Left colon (tissue), 2 donors: ENCODE data around the gene ZNF614. TPM values are rescaled to one million over a fixed set of nuclear protein-coding genes. Genes with fewer than 3 reads are reported as not detected.
"Not testable (repeated sequence)": the region's sequence is repeated elsewhere in the genome, so short reads cannot be mapped to it uniquely, and the experiment has no call there.

Experiments
- ATAC-seq: fragments of 200-7000 bp; cut with Tn5 transposase; one replicate; pipeline ENCODE4 v1.9.1; 2020; ENCODE audit warnings: mild to moderate bottlenecking, moderate library complexity
- DNase-seq, 2 donors: peaks; one replicate each; pipeline ENCODE4 v3.0.0-alpha.2; 2020
- intact Hi-C, 2 donors: fragments of 100-400 bp; cut with DNase I in 1 of 2; cut with micrococcal nuclease in 1 of 2; formaldehyde crosslinking; loops; one replicate each; pipeline versions ENCODE4 v1.11.2 to v1.14.0; 2022; cut with DNase I, micrococcal nuclease
- total RNA-seq, 2 donors: library from RNA; stranded (reverse); fragmentation: NEBNext Ultra II Directional; extraction: Animal tissue kit (Norgen Biotek cat#: 25700); gene quantifications; one replicate each; pipeline ENCODE4 v1.2.1, GENCODE V29; 2021
- donor health status: DM: no; HTN: no; CAD: no.
- donor health status: DM: yes; HTN: yes; CAD: no.

Gene ZNF614
- total RNA-seq, 2 donors from 2014 or later, result 3.7 to 3.9 TPM

DNA sequence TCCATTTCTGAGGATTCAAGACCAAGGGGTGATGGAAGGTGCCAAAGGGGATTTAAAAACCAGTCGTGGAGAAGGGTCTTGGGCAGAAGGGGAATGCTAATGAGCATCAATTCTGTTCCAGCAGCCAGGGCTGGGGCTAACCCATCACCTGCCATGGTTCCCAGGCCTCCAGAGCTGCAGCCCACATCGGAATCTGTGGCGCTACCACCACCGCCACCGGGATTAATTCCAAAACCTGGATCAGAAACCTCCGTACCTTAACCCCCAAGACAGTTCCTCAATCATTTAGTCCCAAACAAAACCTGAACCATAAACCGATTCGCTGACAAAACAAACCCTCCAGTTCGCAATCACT is 20.8 kb downstream of the ZNF614 start:
- DNase-seq (no peak), ATAC-seq (peak; percentile 38)
- intact Hi-C loops, result no loop called here

DNA sequence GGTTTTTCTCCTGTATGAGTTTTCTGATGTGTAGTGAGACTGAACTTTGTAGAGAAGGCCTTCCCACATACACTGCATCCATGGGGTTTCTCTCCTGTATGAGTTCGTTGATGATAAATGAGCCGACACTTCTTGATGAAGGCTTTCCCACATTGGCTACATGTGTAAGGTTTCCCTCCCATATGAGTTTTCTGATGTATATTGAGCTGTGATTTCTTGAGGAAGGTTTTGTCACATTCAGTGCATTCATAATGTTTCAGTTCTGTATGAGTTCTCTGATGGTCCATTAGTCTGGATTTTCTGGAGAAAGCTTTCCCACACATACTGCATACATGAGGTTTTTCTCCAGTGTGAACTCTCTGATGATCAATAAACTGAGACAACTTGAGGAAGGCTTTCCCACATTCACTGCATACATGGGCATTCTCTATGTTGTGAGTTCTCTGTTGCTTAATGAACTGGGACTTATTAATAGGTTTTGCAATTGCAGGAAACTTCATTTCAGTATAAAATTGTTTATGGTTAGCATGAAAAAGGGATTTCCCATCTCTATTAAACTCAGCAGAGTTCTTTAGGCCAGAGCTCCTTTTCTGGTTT is 34.0 kb downstream of the ZNF614 start:
- intact Hi-C loops, result no loop called here

DNA sequence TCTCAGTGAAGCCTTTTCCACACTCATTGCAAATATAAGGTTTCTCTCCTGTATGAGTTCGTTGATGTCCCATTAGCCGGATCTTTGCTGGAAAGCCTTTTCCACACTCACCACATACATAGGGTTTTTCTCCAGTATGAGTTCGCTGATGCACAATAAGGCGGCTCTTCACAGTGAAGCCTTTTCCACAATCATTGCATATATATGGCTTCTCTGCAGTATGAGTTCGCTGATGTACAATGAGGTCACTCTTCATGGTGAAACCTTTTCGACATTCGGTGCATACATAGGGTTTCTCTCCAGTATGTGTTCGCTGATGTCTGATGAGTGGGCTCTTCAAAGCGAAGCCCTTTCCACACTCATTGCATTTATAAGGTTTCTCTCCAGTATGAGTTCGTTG is 34.8 kb downstream of the ZNF614 start:
- no peak for ATAC-seq
- intact Hi-C loops, result no loop called here
- DNase-seq, result no peak

More for the DNA sequence above, 34.0 kb downstream of the ZNF614 start:
- DNase-seq (no peak), ATAC-seq (no peak)

DNA sequence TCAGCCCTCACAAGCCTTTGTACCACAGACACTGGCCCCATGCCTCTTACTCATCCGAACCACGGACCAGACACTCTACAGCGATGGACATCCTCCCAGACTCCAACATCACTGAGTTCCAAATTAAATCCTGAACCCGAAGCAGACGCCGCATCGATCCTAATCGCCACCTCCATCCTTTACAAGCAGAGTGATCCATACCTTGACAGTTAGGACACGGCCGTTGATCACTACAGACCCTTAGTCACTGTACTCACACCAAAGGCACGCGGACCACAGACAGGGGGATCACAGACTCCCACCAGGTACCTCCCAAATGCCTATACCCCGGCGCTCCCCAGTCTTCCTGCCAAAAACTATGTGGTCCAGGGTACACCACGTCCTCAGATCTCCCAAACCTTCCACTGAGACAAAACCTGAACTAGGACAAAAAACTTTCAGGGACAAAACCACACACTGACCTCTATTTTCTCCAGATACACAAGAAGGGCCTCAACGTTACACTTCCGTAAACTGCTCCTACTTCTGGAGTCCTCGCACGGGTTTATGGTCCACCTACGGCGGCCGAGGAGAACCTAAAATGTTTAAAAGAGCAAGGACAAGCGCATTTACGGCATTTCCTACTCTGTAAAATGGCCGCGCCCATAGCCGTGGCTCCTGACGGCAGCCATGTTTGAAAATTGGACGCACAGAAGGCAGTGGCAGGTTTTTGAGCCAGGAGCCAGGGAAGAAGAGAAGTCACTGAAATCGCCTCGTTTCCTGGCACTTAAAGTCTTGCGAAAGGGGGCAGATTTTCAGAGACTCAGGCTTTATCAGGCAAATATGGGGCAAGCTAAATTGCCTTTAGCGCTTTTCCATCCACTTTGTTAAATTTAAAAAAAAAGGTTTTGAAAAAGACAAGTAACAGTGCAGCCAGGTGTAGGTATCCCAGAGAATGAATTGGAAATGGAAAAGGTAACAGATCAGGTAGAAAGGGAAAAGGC is 41.6 kb downstream of the ZNF614 start, which contains the start of gene ZNF350:
Gene ZNF350 (minus strand): TSS at position 532 of the 983 bp plus-strand sequence. CDS start 12,480 bp downstream, outside the sequence.
- peak; percentile 100 for ATAC-seq
- peak; percentile 94 to 96 for DNase-seq
- intact Hi-C loops, result no loop called here

DNA sequence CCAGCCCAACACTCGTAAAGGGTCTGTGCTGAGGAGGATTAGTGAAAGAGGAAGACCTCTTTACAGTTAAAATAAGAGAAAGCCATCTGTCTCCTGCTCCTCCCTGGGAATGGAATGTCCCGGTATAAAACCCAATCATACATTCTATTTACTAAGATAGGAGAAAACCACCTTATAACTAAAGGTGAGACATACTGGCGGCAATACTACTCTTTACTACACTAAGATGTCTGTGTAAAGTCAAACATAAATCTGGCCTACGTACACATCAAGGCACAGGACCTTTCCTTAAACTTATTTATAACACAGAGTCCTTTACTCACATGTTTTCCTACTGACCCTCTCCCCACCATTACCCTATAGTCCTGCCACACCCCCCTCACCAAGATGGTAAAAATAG is 44.8 kb downstream of the ZNF614 start:
- DNase-seq (no peak), ATAC-seq (no peak)
- intact Hi-C loops, result no loop called here

DNA sequence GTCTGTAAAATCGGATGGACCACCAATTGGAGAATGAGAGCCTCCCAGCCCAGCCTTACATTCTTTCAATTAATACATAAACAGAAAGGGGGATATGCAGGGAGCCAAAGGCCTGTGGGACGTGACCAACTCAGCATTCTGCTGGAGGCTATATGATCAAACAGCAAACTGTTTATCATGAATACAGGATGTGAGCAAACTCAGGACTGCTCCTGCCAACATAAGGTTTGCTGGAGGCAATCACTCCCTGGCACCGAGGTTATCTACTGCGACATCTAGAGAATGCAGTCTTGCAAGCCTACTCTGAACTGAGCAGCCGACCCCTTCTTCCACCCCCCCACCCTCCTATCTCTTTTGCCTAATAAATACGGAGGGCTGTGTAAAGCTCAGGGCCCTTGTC is 47.3 kb downstream of the ZNF614 start:
- ATAC-seq, DNase-seq, intact Hi-C loops: not testable (repeated sequence)

DNA sequence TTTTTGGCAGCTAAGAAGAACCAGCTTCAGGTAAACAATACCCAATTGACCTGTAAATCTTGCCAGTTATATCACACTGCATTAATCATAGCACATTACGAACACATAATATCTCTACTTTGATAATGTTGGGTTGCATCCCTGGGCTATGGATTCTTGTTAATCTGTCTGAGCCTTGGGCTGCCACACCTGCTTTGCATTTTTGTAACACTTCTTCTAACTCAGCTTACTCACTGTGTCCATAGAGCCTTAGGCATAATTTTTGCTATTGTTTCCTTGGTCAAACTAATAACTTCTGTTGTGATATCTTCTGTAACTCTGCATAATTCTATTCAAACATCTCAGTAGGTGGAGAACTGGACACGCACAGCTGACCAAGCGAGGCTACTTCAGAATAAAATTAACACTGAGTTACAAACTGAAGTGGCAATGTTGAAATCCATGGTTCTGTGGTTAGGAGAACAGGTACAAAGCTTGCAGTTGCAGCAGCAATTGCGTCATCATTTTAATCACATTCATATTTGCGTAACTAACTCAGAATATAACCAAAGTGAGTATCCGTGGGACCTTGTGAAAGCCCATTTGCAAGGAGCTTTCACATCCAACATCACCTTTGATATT is 48.0 kb downstream of the ZNF614 start:
- intact Hi-C loops, result no loop called here
- DNase-seq (no peak), ATAC-seq (no peak)

DNA sequence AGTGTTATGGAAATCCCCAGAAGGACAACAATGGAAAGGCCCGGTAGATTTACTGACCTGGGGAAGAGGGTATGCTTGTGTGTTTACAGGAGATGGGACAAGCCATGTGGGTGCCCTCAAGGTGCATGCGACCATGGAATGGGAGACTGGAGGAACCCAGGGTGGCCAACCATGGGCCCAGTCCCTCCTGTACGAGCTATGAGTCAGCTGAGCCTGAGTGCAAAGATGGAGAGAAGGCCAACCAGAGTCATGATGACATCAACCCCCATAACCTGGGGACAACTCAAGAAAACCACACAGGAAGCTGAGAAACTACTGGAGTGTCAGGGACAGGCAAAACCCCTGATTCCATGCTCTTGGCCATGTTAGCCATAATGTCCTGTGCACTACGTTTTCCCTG is 49.3 kb downstream of the ZNF614 start:
- no peak for DNase-seq
- intact Hi-C loops, result no loop called here
- no peak for ATAC-seq

DNA sequence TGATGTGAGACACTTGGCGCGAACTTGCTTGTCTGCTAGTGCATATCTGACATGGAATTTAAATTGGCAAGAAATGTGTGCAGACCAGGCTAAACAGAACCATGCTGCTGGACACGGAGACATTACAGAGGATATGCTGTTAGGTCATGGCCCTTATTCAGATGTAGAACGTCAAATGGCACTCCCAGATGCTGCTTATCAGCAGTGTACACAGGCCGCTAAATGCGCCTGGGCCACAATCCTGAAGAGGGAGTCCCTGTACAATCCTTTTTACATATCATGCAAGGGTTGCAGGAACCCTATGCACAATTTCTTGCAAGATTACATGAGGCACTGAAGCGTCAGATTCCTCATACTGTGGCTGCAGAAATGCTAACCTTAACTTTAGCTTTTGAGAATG is 50.8 kb downstream of the ZNF614 start:
- ATAC-seq, result no peak
- intact Hi-C loops, result no loop called here
- DNase-seq, result no peak

DNA sequence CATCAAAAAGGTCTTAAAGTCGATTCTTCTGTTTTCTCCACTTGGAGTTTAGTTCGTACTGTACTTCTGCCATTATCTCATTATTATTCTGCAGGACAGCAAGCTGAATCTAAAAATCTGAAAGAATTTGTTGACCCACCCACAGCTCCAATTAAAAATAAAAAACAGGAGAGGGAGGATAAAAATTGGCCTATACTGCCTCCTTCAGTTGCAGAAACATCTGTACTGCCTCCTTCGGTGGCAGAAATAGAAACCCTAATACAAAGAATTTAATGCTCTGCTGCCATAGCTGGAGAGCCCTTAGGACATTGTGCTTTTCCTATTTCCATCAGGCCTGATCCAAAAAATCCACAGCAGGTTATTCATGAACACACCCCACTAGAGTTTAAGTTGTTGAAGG is 51.3 kb downstream of the ZNF614 start:
- DNase-seq, result no peak
- intact Hi-C loops, result no loop called here
- ATAC-seq, result no peak

DNA sequence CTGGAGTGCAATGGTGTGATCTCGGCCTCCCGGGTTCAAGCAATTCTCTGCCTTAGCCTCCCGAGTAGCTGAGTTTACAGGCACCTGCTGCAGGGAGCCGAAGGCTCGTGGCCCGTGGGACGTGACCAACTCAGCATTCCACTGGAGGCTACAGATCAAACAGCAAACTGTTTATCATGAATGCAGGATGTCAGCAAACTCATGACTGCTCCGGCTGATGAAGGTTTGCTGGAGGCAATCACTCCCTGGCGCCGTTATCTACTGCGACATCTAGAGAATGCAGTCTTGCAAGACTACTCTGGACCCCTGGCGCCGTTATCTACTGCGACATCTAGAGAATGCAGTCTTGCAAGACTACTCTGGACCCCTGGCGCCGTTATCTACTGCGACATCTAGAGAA is 52.4 kb downstream of the ZNF614 start:
- intact Hi-C loops, ATAC-seq, DNase-seq: not testable (repeated sequence)

DNA sequence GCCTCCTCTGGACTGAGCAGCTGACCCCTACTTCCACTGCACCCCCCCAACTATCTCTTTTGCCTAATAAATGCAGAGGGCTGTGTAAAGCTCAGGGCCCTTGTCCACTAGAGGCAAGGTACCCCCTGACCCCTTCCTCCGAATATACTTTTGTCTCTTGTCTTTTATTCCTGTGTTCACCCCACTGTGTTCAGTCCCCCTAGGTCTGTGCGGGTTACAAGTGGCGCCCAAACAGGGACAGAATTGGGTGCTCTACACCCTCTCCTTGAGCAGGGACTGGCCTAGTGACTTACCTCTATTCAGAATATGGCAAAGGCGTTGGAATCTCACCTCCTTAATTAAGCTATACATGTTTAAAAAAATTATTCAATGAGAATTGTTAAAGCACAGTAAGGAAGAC is 56.6 kb downstream of the ZNF614 start:
- no peak for ATAC-seq
- intact Hi-C loops, result no loop called here
- DNase-seq, result peak in 1 of 2 donors; percentile 11

DNA sequence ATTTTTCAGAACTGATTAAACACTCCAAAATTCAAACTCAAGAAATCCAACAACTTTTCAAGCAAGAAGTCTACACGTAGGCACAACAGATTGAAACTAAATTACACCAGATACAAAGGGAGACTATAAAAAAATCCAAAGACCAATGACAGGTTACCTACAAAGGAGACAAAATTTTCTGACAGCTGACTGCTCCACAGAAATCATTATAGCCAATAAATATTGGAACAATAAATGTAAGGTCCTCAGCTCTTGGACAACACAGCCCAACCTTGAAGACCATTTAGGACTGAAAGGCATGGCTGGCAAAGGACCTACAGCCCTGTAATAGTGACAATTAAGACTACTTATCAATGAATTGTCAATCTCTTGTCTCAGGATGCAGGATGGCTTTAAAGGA is 57.5 kb downstream of the ZNF614 start:
- intact Hi-C loops, result no loop called here
- ATAC-seq, result no peak
- no peak for DNase-seq

DNA sequence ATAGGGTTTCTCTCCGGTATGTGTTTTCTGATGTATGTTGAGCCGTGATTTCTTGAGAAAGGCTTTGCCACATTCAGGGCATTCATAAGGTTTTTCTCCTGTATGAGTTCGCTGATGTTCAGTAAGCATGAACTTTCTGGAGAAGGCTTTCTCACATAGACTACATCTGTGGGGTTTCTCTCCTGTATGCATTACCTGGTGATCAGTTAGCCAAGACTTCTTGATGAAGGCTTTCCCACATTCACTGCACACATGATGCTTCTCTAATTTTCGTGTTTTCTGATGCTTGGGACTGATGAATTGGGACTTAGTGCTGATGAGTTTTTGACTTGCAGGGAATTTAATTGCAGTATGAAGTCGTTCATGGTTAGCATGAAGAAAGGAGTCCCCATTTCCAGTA is 62.6 kb downstream of the ZNF614 start:
- ATAC-seq (no peak), DNase-seq (no peak)
- intact Hi-C loops, result no loop called here

Other genes with a start within 250 kb of the ZNF614 start
- 1 to 10 TPM; 2.0 to 7.5 TPM for gene FPR3, start 233.2 kb downstream of the ZNF614 start, total RNA-seq
- gene ZNF577, start 140.4 kb downstream of the ZNF614 start, total RNA-seq, result 10 to 100 TPM in 1 of 2 donors, 1 to 10 TPM in 1; 8.7 to 10.0 TPM
- 10 to 100 TPM in 1 of 2 donors, 1 to 10 TPM in 1; 5.5 to 10.0 TPM for gene ZNF649, start 123.4 kb downstream of the ZNF614 start, total RNA-seq
- gene ZNF613, start 100.9 kb downstream of the ZNF614 start, total RNA-seq, result 1 to 10 TPM; 5.5 to 7.2 TPM
- gene ZNF350, start 41.5 kb downstream of the ZNF614 start, total RNA-seq, result 10 to 100 TPM; 11.6 to 14.6 TPM
- 1 to 10 TPM; 6.3 to 8.5 TPM for gene ZNF615, start 20.2 kb downstream of the ZNF614 start, total RNA-seq
- 1 to 10 TPM; 8.4 to 9.6 TPM for gene ZNF432, start 20.5 kb upstream of the ZNF614 start, total RNA-seq
- gene ZNF841, start 67.4 kb upstream of the ZNF614 start, total RNA-seq, result 10 to 100 TPM; 14.9 to 17.9 TPM
- 1 to 10 TPM; 7.1 to 9.2 TPM for gene ZNF616, start 111.6 kb upstream of the ZNF614 start, total RNA-seq
- gene ZNF836, start 143.2 kb upstream of the ZNF614 start, total RNA-seq, result 10 to 100 TPM; 10.5 to 15.4 TPM
- 100 to 1,000 TPM; 262 to 281 TPM for gene PPP2R1A, start 161.7 kb upstream of the ZNF614 start, total RNA-seq
- 10 to 100 TPM in 1 of 2 donors, 1 to 10 TPM in 1; 7.8 to 11.4 TPM for gene ZNF766, start 241.2 kb upstream of the ZNF614 start, total RNA-seq